Head of caudate nucleus (tissue), 42 donors: ENCODE results near the gene TKT.

Experiments used
- DNase-seq, 42 donors: peaks; one replicate each; pipeline versions ENCODE4 v3.0.0 to v3.0.0-alpha.2; 2020 to 2021; ENCODE audit warnings: mixed read lengths in 7 of 42
- intact Hi-C: fragments of 100-400 bp; cut with DNase I; formaldehyde crosslinking; loops from one replicate; pipeline ENCODE4 v1.15.0; 2022

The TKT gene

DNA sequence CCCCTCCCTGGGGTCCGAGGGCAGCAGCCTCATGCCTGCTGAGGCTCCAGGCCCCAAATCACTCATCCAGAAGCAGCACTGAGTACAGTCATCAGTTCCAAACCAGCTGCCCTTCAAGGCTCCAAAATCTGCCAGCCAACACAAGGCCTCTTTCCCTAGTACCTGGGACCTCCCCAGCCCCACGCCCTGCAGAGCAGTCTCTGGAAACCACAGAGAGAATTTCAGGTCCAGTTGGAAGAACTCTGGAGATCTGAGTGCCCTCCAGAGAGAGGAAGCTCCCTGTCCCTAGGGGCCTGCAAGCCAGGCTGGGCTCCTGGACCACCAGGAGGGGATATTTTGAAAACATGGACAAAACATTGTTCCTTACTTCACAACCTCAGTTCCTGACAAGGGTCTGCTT, 26.2 kb downstream of the TKT start:
- DNase-seq, result no peak
- intact Hi-C loops, result no loop called here

DNA sequence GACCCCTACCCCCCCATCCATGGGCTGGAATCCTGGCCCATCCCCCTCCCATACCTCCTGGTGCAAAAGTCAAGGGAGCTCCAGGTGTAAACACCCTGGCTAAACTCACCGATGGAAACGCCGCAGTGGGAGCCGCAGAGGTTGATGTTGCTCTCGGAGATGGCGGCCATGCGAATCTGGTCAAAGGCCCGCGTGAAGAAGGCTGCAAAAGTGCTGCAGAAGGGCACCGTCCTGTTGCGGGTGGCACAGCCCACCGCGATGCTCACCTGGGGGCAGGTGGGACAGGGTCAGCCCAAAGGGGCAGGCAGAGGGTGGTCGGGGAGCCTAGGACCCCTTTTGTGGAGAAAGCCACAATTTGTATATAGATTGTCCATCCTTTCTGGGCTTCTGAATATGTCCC, 26.7 kb downstream of the TKT start:
- DNase-seq, result no peak
- intact Hi-C loops, result no loop called here

DNA sequence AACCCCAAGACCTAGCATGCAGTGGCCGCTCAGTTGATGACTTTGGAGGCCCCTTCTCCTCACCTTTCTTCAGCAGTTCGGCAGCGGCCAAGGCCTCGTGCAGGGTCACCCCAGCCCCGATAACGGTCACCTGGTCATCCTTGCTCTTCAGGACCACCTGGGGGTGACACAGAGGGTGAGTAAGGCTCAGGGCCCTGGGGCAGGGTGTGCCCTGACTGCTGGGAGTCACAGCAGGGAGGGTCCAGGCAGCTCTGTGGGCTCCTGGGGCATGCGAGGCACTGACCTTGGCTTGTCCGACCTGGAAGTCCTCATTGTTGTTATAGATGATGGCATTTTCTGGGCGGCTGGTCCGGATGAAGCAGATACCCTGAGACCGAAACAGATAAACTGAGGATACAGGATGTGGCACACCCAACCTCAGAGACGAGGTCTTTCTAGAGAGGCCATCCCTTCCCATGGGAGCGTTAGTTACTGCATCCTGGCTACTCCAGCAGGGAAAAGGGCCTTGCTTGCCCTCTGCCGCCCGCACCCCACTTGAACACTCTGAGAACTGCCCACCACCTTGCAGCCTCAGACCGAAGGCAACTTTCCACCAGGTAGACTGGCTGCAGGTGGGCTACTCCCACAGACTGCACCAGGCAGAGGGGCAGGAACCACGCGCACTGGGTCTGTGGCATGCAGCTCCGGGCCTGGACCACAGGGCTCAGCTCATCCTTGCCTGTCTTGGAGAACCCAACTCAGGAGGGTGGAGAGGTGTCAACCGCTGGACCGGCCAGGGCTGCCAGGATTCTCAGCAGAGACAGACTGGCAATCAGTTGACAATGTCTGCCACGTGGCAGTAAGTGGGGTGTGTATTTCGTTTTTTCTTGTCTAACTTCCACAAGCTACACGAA, 27.6 kb downstream of the TKT start:
- DNase-seq, result no peak
- intact Hi-C loops, result no loop called here

DNA sequence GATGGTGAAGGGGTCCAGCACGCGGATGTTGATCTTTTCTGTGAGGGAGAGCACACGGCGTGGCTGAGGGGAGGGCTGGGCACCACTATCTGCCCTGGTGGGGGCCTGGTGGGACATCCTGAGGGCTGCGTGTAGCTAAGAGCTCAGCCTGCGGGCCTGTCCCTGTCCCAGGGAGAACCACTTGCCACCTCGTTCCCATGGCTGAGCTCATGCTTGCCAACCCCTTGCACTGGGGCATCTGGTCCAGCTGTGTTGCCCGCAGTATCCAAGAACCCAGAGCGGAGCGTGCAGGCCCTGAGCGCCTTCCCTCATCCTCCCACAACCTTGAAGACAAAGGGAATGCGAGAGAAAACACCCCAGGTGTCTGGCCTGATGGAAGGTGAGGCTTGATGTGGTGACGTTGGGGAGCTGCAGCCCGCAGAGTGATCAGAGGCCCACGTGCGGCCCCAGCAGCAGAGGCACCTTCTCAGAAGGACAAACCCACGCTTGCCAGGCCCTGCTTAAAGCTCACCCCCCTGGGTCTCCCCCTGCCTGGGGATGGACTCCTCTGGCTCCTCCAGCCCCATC, 28.9 kb downstream of the TKT start:
- DNase-seq, result no peak
- intact Hi-C loops, result no loop called here

DNA sequence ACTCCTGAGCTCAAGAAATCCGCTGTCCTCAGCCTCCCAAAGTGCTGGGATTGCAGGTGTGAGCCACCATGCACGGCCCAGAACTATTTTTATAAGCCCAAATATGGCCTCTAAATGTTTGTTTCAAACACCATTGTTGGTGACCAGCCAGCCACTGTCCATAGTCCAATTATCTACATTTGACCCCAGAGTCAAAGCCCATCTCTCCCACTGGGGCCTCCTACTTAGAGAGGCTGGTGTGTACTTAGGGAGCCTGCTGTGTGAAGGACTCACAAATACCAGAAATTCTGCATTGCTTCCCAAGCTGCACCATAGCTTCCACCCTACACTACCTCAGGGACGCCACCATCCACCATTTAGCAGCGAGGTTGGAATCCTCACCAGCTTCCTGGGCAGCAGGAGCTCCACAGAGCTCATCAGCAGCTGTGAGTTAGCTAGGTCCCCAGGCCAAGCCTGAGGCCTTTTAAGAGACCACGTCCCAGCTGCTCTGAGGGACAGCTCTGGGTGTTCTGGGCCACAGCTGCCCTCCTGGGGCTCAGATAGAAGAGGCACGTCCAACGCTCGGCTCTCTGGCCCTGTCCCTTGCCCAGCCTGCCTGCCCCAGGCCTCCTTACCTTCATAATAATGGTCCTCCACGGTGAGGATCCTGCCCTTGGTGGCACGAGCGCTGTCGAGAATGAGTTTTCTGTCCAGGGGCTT, 29.5 kb downstream of the TKT start:
- intact Hi-C loops, result no loop called here
- no peak for DNase-seq

DNA sequence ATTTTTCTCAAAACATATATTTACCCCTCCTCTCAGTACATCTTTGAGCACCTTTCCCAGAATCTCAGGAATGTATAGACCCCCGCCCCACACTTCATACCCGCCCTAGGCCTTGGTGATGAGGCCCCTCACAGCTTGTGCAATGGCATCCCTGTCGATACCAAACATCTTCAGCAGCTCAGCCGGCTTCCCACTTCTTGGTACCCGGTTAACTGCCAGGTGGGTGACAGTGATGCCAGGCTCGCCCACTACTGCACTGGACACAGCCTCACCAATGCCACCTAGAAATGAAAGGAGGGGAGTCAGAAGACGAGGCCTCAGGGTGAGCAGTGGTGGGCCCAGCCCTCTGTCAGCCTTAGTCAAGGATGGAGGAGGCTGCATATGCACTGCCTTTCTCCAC, 30.2 kb downstream of the TKT start:
- intact Hi-C loops, result no loop called here
- DNase-seq, result no peak

DNA sequence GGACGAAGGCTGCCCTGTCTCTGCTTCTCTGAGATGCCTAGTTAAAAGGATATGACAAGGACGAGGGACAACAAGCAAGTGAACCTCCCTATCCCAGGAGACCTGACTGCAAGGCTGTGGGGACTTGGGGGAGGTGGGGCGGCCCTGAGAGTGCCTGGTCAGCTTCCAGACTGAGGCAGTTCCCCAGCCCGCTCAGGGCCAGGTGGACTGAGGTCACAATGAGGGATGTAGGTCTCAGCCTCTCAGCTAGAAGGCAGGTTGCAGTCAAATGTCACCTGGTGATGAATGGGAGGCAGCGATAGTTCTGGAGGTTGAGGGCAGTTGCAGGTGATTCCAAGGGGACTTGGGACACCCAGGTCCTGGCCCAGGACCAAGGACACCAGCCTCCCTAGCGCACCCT, 30.6 kb downstream of the TKT start:
- no peak for DNase-seq
- intact Hi-C loops, result no loop called here

DNA sequence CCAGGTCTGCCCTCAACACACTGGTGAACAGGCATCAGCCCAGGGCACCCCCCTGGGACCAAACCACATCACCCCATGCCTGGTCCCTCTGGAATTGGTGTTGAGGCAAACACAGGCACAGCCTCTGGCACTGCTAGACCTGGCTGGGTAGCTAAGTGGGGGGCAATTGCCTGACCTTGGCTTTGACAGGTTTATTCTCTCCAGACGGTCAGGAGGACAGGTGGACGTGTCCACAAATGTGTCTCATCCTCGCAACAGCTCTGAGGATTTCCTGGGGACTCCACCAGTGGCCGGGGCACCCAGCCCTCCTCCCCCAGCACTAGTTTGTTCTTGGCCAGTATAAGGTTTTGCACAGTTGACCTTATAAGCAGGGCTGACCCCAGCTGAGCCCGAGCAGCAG, 31.3 kb downstream of the TKT start:
- no peak for DNase-seq
- intact Hi-C loops, result no loop called here

DNA sequence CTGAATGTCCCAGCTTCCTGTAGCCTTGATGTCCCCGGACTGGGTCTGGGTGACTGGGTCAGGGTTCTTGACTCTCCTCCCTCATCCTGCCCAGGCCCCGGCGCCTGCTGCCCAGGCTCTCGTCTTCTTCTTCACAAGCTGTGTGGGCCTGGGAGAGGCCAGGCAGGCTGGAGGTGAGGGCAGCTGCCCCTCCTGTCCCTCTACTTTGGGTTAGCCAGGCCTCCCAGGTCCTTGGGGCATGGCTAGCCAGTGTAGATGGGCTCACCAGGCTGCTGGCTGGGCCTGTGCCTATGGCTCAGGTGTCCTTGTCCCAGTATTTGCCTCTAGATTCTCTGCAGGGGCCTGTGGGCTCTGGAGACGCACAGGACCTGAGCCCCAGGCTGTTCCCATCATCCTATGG, 31.8 kb downstream of the TKT start:
- intact Hi-C loops, result no loop called here
- no peak for DNase-seq

DNA sequence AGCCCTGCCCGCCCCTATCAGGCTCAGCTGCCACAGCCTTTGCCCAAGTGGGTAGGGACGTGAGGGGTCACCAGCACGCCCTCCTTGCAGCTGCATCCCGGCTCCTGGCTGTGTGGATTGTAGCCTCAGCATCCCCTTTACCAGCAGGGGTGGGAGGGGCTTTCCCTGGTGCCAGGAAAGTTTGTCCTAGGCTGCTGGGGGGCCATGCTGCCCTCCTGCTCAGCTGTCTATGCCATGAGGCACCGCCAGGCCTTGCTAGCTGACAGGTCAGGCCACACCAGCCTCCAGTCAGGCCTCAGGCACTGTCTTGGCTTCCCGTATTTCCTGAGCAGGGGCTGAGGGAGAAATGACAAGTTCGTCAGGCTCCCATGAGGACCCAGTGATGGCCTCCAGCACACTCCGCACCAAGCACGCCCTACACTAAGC, 32.3 kb downstream of the TKT start:
- no peak for DNase-seq
- intact Hi-C loops, result no loop called here

DNA sequence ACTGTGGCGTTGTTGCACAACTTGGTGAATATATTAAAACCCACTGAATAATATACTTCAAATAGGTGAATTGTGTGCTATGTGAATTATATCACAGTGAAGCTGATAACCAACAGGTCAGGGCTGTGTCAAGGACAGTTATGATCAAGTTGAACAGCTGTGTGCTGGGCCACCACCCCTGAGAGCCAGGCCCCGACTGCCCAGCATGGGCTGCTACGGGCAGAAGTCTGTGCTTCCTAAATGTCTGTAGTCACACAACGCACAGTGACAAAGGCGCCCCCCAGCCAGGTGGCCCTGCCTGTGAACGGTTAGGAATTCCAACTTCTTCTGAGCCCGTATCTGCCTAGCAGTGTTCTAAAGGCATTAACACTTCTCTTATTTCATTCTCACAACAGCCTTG, 32.8 kb downstream of the TKT start:
- no peak for DNase-seq
- intact Hi-C loops, result no loop called here

DNA sequence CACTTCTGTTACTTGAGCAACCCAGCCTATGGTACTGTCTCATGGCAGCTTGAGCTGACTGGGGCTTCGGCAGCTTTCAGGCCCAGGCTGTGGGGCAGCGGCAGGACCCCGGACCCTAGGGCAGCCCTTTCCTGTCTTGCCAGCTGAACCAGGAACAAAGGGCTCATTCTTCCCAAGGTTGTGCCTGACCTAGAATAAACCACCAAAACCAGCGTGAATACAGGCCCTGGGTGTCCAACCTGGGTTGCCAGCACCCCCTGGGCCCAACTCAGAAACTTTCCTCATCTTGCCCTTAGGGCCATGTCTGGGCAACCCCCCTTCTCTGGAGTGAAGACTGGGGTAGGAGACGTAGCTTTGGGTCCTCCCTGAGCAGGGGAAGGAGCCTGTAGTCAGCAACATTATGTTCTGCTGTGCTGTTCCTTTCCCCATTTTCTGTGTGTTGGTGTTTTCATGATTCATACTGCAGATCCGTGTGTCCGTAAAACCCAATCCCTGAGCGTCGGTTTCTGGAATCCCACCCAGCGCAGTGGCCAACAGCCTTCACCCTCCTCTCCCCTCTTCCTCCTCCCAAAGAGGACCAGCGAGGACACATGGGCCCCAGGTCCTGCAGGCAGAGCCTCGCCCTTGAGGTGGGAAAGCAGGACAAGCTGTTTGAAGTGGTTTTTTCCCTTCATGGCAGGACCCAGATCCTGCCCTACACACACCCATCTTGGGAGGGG, 33.5 kb downstream of the TKT start:
- intact Hi-C loops, result no loop called here
- DNase-seq, result no peak

DNA sequence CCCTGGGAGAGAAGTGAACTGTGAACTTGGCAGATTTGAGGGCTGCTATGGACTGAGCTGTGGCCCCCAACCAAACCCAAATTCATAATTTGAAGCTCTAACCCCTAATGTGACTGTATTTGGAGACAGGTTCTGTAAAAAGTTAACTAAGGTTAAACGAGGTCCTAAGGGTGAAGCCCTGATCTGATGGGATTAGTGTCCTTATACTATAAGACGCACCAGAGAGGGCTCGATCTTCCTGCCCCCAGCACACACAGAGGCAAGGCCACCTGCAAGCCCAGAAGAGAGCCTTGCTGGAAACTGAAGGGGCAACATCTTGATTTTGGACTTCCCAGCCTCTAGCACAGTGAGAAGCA, 34.0 kb downstream of the TKT start:
- DNase-seq, result no peak
- intact Hi-C loops, result no loop called here

DNA sequence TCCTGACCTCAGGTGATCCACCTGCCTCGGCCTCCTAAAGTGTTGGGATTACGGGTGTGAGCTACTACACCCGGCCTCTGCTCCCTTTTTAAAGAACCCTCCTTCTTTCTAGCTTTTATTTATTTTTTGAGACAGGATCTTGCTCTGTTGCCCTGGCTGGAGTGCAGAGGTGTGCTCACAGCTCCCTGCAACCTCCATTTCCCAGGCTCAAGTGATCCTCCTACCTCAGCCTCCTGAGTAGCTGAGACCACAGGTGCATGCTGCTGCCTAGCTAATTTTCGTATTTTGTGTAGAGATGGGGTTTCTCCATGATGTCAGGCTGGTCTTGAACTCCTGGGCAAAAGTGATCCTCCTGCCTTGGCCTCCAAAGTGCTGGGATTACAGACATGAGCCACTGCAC, 34.5 kb downstream of the TKT start:
- intact Hi-C loops, result no loop called here
- DNase-seq, result no peak

DNA sequence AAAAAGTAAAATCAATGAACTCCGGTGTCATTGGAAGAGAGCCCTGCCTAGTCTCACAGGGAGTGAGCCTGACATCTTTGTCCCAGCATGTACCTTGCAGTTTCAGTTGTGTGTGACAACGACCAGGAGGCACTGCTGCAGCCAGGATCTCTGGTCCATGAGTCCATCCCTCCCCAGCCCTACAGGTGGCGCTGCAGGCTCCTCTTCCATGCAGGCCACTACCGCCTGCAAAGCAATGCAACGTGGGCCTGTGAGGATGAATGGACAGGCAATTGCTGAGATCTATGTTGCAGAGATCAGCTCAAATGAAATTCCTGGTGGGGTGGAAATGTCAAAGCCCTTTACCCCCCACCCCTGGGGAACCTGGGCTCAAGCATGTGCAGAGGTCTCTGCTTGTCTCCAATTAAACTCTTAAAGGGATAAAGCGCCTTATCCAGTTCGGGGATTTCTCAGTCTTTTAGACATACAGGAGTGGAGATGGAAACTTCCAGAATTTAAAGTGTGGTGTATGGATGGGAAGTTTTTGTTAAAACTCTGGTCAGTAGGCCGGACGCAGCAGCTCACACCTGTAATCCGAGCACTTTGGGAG, 35.8 kb downstream of the TKT start:
- intact Hi-C loops, result no loop called here
- peak; percentile 58 to 92 (median 82) for DNase-seq

DNA sequence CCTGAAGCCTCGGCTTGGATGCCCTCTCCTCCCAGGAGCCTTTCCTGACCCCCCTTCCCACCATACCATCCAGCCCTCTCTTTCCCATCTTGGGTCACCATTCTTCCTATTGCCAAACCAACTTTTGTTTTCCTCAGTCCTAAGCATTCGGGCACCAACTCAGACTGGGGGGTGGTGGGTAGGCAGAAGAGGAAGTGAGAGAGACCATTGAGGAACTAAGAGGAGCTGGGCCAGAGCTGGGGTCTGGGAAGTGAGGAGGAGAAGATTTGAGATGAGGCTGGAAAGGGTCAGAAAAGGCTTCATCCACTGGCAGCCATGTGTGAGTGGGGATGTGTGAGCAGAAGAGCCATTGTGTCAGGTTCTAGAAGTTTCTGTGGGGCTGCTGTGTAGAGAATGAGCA, 37.7 kb downstream of the TKT start:
- intact Hi-C loops, result no loop called here
- DNase-seq, result no peak

DNA sequence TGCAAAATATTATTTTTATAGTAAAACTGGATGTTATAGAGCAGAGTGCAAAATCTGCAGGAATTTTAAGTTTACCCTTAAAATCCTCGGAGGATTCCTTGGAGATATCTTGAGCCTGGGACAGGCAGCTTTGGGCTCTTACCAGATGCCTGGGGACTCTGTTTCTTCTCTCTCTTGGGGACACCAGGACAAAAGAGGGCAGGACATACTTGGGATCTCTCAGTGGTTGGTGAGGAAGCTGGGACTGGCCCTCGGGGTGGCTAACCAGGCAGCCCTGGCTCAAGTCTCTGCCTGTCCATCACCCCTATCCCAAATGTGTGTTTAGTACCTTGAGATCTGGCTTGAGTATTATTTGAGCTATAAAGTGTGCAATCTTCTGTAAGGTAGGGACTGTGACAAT, 38.6 kb downstream of the TKT start:
- no peak for DNase-seq
- intact Hi-C loops, result no loop called here

DNA sequence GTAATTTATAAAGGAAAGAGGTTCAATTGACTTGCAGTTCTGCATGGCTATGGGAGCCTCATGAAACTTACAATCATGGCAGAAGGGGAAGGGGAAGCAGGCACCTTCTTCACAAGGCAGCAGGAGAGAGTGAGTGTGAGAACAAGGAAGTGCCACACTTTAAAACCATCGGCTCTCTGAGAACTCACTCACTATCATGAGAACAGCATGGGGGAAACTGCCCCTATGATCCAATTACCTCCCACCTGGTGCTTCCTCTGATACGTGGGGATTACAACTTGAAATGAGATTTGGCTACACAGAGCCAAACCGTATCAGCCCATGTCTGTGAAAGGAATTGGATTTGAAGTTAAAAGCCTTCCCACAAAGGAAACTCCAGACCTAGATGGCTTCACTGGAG, 39.1 kb downstream of the TKT start:
- DNase-seq, result no peak
- intact Hi-C loops, result no loop called here

DNA sequence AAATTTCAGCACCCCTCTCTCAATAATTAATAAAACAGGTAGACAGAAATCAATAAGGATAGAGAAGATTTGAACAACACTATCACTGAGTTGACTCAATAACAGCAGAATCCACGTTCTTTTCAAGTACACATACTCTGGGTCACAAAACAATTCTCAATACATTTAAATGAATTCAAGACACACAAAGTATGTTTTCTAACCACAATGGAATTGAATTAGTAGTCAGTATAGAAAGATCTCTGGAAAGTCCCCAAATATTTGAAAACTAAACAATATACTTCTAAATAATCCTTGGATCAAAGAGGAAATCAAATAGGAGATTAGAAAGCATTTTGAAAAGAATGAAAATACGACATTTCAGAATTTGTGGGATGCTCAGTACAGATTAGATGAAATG, 40.0 kb downstream of the TKT start:
- intact Hi-C loops, result no loop called here
- DNase-seq, result no peak

DNA sequence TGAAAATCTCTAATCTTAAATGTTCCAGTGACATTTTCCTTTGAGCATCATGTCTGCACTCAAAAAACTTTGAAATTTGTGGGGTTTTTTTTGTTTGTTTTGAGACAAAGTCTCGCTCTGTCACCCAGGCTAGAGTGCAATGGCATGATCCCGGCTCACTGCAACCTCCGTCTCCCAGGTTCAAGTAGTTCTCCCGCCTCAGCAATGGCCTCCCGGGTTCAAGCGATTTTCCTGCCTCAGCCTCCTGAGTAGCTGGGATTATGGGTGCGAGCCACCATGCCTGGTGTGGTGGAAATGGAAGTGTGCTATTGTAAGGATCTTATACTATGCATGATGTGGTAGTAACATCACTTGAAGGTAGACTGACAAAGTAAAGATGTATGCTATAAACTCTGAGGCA, 42.5 kb downstream of the TKT start:
- no peak for DNase-seq
- intact Hi-C loops, result no loop called here
